HepG2 (cell line): Measurements from ENCODE around the gene CCDC85C. TPM values are rescaled to one million over a fixed set of nuclear protein-coding genes. Genes with fewer than 3 reads are reported as not detected.

ENCODE experiments used
- ELF3 ChIP-seq: IDR thresholded peaks from 2 replicates; pipeline ENCODE4 v1.6.1; 2016; ENCODE audit warnings: missing genetic modification reagents, missing compliant biosample characterization
- FOXA3 ChIP-seq: IDR thresholded peaks from 2 replicates; pipeline ENCODE4 v1.6.1; 2016; ENCODE audit warnings: missing genetic modification reagents, missing compliant biosample characterization
- GABPB1 ChIP-seq: IDR thresholded peaks from 2 replicates; pipeline ENCODE4 v1.6.1; 2016; ENCODE audit warnings: mild to moderate bottlenecking, missing genetic modification reagents, moderate library complexity, missing compliant biosample characterization
- ISL2 ChIP-seq: sonication (generic); formaldehyde crosslinking; IDR thresholded peaks from 2 replicates; pipeline ENCODE4 v1.5.0; 2020; ENCODE audit warnings: missing genetic modification reagents
- MBNL3 ChIP-seq: fragments of 250-450 bp; sonication (Bioruptor Pico); conservative IDR thresholded peaks from 2 replicates; pipeline ENCODE4 v1.8.0; 2022; ENCODE audit warnings: mild to moderate bottlenecking, inconsistent platforms
- NCOA2 ChIP-seq: sonication (generic); formaldehyde crosslinking; IDR thresholded peaks from 2 replicates; pipeline ENCODE4 v1.8.0; 2022; ENCODE audit warnings: inconsistent platforms
- RXRA ChIP-seq: sonication (generic); formaldehyde crosslinking; IDR thresholded peaks from 2 replicates; pipeline ENCODE4 v1.5.1; 2020; ENCODE audit warnings: missing genetic modification reagents
- SIX1 ChIP-seq: sonication (generic); formaldehyde crosslinking; IDR thresholded peaks from 2 replicates; pipeline ENCODE4 v1.4.0; 2020; ENCODE audit warnings: missing genetic modification reagents, borderline replicate concordance
- TOE1 ChIP-seq: sonication (generic); formaldehyde crosslinking; IDR thresholded peaks from 2 replicates; pipeline ENCODE4 v1.4.0; 2020; ENCODE audit warnings: mild to moderate bottlenecking, missing genetic modification reagents
- ZKSCAN8 ChIP-seq: IDR thresholded peaks from 2 replicates; pipeline ENCODE4 v1.6.1; 2016; ENCODE audit warnings: borderline replicate concordance, missing genetic modification reagents, missing compliant biosample characterization
- ZNF205 ChIP-seq: IDR thresholded peaks from 2 replicates; pipeline ENCODE4 v1.6.1; 2018; ENCODE audit warnings: missing biosample characterization, missing genetic modification reagents
- ZNF230 ChIP-seq: sonication (generic); formaldehyde crosslinking; IDR thresholded peaks from 2 replicates; pipeline ENCODE4 v1.4.0; 2020; ENCODE audit warnings: mild to moderate bottlenecking, missing genetic modification reagents
- ZNF292 ChIP-seq: sonication (generic); formaldehyde crosslinking; IDR thresholded peaks from 2 replicates; pipeline ENCODE4 v1.8.1; 2022; ENCODE audit warnings: mild to moderate bottlenecking, low read depth, missing genetic modification reagents, borderline replicate concordance
- ZNF644 ChIP-seq: IDR thresholded peaks from 2 replicates; pipeline ENCODE4 v1.6.1; 2016; ENCODE audit warnings: low read depth
- ZNF761 ChIP-seq: sonication (generic); formaldehyde crosslinking; conservative IDR thresholded peaks from 2 replicates; pipeline ENCODE4 v1.4.0; 2020; ENCODE audit warnings: mild to moderate bottlenecking, missing genetic modification reagents
- ZSCAN29 ChIP-seq: sonication (generic); formaldehyde crosslinking; conservative IDR thresholded peaks from 2 replicates; pipeline ENCODE4 v1.4.0; 2020; ENCODE audit warnings: mild to moderate bottlenecking, missing genetic modification reagents
- polyA plus RNA-seq, 8 experiments: library from polyadenylated mRNA; depleted of rRNA in 3 of 8; stranded (reverse) in 7 of 8; unstranded in 1 of 8; fragments of >200 nt; fragmentation: Illumina TruSeq in 4 of 8; extraction: Trizol in 4 of 8; gene quantifications; 2 replicates each; pipeline versions ENCODE4 v1.2.1 to v1.2.3, GENCODE V29; 2011 to 2016; ENCODE audit warnings: low read depth in 4 of 8, missing spikeins in 1 of 8, mixed read lengths in 1 of 8; ENCODE audit not compliant: insufficient read depth in 1 of 8
- total RNA-seq, 5 experiments: library from RNA; depleted of rRNA; stranded (reverse); fragments of >200 nt; fragmentation: Illumina TruSeq; extraction: Trizol; gene quantifications; 2 replicates each; pipeline ENCODE4 v1.2.3, GENCODE V29; 2016; ENCODE audit warnings: low read depth in 1 of 5
- TF ChIP-seq, protein P1 (sequence below): sonication (generic); formaldehyde crosslinking; IDR thresholded peaks from 2 replicates; pipeline ENCODE4 v1.4.0; 2020; ENCODE audit warnings: missing genetic modification reagents
- TF ChIP-seq, protein P2 (sequence below): sonication (generic); formaldehyde crosslinking; IDR thresholded peaks from 2 replicates; pipeline ENCODE4 v1.4.0; 2020; ENCODE audit warnings: missing genetic modification reagents
- TF ChIP-seq, protein P3 (sequence below): IDR thresholded peaks from 2 replicates; pipeline ENCODE4 v1.6.1; 2016; ENCODE audit warnings: missing genetic modification reagents, missing compliant biosample characterization
- TF ChIP-seq, protein P4 (sequence below): sonication (generic); formaldehyde crosslinking; IDR thresholded peaks from 2 replicates; pipeline ENCODE4 v1.5.0; 2020; ENCODE audit warnings: mild to moderate bottlenecking, missing genetic modification reagents

Gene CCDC85C
- total and polyA plus RNA-seq, 2 of the 13 experiments (the other 11 are each of a cell fraction or from before 2014, with no cell fraction given), result 18.8 to 43.8 TPM

DNA sequence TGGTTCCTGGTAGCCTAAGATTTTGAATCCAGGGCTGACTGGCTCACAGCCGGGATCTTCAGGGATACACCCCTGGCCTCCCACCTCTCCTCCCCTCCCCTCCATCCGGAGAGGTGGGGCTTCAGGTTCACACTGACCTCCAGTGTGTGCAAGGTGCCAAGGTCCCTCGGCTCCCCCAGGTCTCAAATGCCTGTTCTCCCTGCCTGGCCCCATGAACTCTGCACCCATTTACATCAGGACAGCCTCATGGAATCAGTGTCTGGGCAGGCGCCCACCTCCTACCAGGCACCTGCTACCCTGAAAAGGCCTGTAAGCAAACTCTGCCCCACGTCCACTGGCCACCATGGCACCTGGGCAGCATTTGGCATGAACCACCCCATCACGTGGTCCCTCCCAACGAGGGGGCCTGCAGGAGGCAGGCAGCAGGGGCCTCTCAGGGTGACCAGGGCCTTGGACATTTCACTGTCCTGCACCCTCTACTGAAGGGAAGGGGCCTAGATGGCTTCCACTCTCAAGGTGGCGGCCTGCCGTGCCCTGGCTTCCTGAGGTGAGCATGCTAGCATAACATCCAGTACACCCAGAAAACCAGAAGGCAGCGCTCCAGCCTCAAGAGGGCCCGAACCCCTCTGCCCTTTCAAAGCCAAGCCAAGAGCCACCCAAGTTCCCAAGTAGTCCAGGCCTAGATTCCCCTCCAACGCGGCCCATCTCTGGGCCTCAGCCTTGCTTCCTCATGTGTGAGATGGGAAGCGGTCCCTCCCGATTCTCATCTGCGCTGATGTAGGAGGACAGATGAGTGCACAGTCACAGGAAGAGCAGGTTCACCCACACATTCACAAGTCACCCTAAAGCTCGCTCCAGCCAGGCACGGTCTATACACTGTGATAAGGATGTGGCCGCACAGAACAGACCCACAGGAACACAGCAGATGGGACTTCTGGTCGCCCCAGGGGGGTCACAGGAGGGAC is 37.3 kb downstream of the CCDC85C start (continued):
- TF ChIP-seq, protein P1, sequence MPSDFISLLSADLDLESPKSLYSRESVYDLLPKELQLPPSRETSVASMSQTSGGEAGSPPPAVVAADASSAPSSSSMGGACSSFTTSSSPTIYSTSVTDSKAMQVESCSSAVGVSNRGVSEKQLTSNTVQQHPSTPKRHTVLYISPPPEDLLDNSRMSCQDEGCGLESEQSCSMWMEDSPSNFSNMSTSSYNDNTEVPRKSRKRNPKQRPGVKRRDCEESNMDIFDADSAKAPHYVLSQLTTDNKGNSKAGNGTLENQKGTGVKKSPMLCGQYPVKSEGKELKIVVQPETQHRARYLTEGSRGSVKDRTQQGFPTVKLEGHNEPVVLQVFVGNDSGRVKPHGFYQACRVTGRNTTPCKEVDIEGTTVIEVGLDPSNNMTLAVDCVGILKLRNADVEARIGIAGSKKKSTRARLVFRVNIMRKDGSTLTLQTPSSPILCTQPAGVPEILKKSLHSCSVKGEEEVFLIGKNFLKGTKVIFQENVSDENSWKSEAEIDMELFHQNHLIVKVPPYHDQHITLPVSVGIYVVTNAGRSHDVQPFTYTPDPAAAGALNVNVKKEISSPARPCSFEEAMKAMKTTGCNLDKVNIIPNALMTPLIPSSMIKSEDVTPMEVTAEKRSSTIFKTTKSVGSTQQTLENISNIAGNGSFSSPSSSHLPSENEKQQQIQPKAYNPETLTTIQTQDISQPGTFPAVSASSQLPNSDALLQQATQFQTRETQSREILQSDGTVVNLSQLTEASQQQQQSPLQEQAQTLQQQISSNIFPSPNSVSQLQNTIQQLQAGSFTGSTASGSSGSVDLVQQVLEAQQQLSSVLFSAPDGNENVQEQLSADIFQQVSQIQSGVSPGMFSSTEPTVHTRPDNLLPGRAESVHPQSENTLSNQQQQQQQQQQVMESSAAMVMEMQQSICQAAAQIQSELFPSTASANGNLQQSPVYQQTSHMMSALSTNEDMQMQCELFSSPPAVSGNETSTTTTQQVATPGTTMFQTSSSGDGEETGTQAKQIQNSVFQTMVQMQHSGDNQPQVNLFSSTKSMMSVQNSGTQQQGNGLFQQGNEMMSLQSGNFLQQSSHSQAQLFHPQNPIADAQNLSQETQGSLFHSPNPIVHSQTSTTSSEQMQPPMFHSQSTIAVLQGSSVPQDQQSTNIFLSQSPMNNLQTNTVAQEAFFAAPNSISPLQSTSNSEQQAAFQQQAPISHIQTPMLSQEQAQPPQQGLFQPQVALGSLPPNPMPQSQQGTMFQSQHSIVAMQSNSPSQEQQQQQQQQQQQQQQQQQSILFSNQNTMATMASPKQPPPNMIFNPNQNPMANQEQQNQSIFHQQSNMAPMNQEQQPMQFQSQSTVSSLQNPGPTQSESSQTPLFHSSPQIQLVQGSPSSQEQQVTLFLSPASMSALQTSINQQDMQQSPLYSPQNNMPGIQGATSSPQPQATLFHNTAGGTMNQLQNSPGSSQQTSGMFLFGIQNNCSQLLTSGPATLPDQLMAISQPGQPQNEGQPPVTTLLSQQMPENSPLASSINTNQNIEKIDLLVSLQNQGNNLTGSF (CRISPR knock-in tag), result no peak
- TF ChIP-seq GABPB1 (CRISPR knock-in tag), result peak; percentile 32; the same call in 1 of the 2 replicates
- TF ChIP-seq ZNF292 (CRISPR knock-in tag), result peak; percentile 44; the same call in 1 of the 2 replicates
- TF ChIP-seq NCOA2, result peak; percentile 77
- TF ChIP-seq SIX1 (CRISPR knock-in tag), result peak; percentile 84
- TF ChIP-seq ZNF230 (CRISPR knock-in tag), result 0 out of 2 replicates have a peak, but pooled peaks have one; percentile 61
- peak; percentile 82; the same call in 1 of the 2 replicates for TF ChIP-seq ZNF205 (CRISPR knock-in tag)
- TF ChIP-seq, protein P2, sequence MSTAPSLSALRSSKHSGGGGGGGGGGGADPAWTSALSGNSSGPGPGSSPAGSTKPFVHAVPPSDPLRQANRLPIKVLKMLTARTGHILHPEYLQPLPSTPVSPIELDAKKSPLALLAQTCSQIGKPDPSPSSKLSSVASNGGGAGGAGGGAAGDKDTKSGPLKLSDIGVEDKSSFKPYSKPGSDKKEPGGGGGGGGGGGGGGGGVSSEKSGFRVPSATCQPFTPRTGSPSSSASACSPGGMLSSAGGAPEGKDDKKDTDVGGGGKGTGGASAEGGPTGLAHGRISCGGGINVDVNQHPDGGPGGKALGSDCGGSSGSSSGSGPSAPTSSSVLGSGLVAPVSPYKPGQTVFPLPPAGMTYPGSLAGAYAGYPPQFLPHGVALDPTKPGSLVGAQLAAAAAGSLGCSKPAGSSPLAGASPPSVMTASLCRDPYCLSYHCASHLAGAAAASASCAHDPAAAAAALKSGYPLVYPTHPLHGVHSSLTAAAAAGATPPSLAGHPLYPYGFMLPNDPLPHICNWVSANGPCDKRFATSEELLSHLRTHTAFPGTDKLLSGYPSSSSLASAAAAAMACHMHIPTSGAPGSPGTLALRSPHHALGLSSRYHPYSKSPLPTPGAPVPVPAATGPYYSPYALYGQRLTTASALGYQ (CRISPR knock-in tag), result no peak
- peak; percentile 45; the same call in 1 of the 2 replicates for TF ChIP-seq ZKSCAN8
- TF ChIP-seq FOXA3 (CRISPR knock-in tag), result peak; percentile 70
- no peak for TF ChIP-seq TOE1 (CRISPR knock-in tag)
- TF ChIP-seq ZNF644 (CRISPR knock-in tag), result 0 out of 2 replicates have a peak, but pooled peaks have one; percentile 42
- peak; percentile 51; the same call in 1 of the 2 replicates for TF ChIP-seq ZSCAN29 (CRISPR knock-in tag)
- TF ChIP-seq, protein P3, sequence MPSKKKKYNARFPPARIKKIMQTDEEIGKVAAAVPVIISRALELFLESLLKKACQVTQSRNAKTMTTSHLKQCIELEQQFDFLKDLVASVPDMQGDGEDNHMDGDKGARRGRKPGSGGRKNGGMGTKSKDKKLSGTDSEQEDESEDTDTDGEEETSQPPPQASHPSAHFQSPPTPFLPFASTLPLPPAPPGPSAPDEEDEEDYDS (CRISPR knock-in tag), result peak; percentile 22; the same call in 1 of the 2 replicates
- peak; percentile 95 for TF ChIP-seq RXRA
- peak; percentile 81 for TF ChIP-seq ELF3 (CRISPR knock-in tag)
- no peak for TF ChIP-seq MBNL3 (CRISPR knock-in tag)
- TF ChIP-seq, protein P4, sequence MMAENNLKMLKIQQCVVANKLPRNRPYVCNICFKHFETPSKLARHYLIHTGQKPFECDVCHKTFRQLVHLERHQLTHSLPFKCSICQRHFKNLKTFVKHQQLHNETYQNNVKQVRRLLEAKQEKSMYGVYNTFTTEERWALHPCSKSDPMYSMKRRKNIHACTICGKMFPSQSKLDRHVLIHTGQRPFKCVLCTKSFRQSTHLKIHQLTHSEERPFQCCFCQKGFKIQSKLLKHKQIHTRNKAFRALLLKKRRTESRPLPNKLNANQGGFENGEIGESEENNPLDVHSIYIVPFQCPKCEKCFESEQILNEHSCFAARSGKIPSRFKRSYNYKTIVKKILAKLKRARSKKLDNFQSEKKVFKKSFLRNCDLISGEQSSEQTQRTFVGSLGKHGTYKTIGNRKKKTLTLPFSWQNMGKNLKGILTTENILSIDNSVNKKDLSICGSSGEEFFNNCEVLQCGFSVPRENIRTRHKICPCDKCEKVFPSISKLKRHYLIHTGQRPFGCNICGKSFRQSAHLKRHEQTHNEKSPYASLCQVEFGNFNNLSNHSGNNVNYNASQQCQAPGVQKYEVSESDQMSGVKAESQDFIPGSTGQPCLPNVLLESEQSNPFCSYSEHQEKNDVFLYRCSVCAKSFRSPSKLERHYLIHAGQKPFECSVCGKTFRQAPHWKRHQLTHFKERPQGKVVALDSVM (CRISPR knock-in tag), result 0 out of 2 replicates have a peak, but pooled peaks have one; percentile 22
- peak; percentile 50; the same call in 1 of the 2 replicates for TF ChIP-seq ISL2 (CRISPR knock-in tag)
- peak; percentile 47; the same call in 1 of the 2 replicates for TF ChIP-seq ZNF761
